ENCODE data around the gene PNPLA2.

The PNPLA2 gene

GRCh38 chr11:786235-787083, 32.3 kb upstream of the PNPLA2 start:
- no peak for DNase-seq (ENCODE audit: low read depth)

- DNase-seq (ENCODE audit: low read depth) = no peak
Measured at GRCh38 chr11:787084-787675, 31.5 kb upstream of the PNPLA2 start.

GRCh38 chr11:788009-788640, 30.6 kb upstream of the PNPLA2 start:
- no peak for DNase-seq (ENCODE audit: low read depth)

GRCh38 chr11:788953-789940, 29.5 kb upstream of the PNPLA2 start:
- no peak for DNase-seq (ENCODE audit: low read depth)

GRCh38 chr11:789943-790342, 28.8 kb upstream of the PNPLA2 start, which contains the start of gene CEND1:
TSS of gene CEND1 (minus strand) at chr11:790090. CDS start at chr11:788576, 1,514 bp downstream.
- DNase-seq (ENCODE audit: low read depth) = peak; percentile 31

DNA sequence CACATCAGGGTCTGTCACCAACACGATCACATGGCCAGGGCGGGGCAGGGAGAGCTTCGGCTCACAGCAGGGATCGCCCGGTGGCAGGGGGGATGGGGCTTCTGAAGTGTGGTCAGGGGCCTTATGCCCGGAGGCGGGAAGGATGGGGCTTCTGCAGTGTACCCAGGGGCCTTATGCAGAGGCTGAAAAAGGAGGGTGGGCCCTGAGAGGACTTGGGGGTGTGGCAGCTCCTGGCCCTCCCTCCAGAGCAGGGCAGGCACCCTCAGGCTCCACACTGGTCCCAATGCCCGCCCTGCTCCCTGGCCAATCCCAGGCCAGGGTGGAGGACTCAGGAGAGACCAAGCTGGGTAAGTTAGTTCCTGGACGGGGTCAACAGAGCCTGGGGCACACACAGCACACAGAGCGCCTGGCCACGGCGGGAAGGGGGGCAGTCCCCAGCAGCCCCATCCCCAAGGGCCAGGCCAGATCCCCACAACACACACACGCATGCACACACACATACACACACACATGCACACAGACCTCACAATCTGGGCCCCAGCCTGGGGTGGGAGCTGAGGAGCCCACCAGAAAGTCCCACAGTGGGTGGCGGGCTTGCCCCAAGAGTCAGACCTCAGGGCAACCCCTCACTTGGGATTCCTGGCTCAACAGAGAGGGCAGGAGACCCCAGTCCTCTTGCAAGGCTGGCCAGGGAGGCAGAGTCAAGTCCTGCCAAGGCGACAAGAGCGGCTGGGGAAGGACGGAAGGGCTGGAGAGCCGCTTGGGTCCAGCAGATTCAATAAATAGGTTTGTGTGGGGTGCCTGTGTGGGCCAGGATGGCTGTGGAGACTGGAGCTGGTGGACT, 27.8 kb upstream of the PNPLA2 start:
- DNase-seq (ENCODE audit: low read depth) = no peak

DNA sequence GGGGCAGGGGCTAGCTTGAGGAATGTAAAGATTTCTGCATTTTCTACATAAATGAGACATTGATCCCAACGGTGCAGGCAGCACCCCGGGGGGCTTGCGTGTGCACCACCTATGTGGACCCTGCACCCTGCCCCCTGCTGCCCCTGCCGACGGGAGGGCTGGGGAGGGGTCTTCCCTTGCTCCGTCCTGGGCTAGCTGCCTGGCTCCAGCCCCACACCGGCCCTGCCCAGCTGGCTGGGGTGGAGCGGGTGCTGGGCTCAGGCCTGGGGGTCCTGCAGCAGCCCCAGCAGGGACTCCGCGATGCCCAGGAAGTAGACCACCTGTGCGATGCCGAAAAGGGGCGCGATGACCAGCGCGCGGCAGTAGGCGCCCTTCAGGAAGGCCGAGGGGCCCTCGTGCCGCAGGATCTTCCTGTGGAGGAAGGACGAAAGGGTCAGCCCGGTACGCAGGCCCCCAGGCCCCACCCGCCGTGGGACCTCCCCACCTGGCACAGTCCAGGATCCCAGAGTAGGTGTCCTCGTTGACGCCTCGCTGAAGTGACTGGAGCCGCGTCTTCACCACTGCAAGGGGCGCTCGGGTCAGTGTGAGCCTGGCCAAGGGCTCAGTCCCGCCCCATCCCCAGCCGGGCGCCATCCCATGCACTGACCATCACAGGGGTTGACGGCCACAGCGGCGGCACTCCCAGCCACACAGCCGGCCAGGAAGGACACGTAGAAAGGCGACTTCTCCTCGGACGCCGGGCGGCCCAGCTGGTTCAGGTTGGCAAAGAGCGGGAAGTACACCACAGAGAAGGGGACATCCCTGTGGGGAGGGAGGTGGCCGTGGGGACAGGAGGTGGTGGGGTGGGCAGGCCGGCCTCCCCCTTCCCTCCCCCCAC, 26.8 kb upstream of the PNPLA2 start:
- no peak for DNase-seq (ENCODE audit: low read depth)

DNA sequence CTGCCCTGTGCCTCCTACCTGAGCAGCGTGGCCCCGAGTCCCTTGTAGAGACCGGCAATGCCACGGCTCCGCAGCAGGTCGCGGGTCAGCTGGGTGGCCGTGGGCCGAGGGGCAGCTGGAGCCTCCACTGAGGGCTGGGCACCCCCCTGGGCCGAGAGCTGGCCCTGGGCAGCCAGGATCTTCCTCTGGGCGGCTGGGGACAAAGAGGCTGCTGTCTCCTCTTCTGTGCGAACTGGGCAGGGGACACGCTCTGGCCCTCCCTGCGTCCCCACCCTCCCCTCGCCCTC, 26.2 kb upstream of the PNPLA2 start:
- no peak for DNase-seq (ENCODE audit: low read depth)

- DNase-seq (ENCODE audit: low read depth) = no peak
Measured at GRCh38 chr11:792873-793272, 25.8 kb upstream of the PNPLA2 start.

- no peak for DNase-seq (ENCODE audit: low read depth)
Measured at GRCh38 chr11:793556-793955, 25.2 kb upstream of the PNPLA2 start.

GRCh38 chr11:794013-794765, 24.5 kb upstream of the PNPLA2 start:
- DNase-seq (ENCODE audit: low read depth) = no peak

- DNase-seq (ENCODE audit: low read depth) = no peak
Measured at GRCh38 chr11:794766-795633, 23.7 kb upstream of the PNPLA2 start.

- peak; percentile 46 for DNase-seq (ENCODE audit: low read depth)
Measured at GRCh38 chr11:795634-796564, 22.8 kb upstream of the PNPLA2 start.

DNA sequence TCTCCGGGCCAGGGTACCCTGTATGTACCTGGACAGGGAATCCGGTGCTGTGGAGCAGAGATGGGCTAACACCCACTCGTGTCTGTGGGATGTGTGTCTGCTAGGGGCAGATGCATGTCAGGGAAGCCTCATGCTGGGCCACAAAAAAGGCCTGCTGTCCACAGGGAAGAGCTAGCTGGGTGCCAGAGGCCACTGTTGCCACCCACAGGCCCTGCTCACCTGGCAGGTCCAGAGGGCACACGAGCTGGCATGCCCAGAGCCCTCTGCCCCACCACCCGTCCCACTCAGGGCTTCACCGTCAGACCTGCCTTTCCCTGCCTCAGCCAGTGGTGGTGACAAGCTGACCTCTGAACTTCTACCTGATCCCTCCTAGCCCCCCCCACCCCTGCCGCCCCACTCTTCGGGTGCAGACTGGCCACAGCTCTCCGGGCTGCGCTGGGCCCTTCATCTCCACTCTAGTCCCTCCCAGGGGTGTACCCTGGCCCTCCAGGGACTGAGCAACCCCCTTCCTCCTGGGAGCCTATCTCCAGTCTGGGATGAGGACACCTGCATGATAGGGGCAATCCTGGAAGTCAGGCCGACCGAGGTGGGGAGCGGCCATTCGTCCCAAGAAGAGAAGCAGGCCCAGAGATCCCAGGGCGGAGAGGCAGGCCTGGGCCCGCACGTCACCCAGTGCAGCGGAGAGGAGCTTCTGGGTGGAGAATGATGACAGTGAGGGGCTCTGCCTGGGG, 22.0 kb upstream of the PNPLA2 start:
- no peak for DNase-seq (ENCODE audit: low read depth)

DNA sequence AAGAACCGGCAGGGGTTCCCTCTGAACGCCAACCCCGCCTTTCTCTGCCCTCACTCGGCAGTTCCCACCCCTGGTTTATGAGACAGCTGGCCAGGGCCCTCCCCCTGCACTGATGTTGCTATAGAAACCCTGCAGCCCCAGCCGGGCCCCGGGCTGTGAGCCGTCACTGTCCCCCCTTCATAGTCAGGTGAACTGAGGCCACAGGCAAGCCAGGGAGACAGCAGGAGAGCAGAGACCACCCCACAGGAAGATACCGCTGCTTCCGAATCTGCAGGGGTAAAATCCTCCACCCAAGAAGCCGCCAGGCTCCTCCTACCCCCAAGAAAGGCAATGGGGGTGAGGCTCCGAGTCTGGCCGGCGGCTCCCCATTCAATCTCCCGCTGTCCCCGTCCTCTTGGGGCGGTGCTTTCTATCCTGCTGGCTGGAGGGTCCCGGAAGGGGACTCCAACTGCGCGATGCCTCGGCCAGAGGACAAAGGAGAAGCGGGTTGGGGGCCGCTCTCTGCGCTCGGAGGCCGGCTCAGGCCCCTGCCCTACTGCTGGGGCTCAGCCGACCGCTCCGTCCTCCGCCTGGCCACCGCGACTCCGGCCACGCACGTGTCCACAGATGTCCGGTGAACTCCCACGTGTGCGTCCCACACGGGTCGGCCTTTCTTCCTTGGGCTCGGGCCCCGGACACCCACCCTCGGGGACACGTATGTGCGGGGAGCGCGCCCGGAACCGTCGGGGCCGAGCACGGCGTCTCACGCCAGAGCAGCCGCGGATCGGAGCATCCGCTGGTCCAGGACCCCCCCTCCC, 21.2 kb upstream of the PNPLA2 start:
- peak; percentile 57 for DNase-seq (ENCODE audit: low read depth)
